ENCODE results near the gene NUP58. TPM values are rescaled to one million over a fixed set of nuclear protein-coding genes. Genes with fewer than 3 reads are reported as not detected.

The NUP58 gene
- total and polyA plus RNA-seq, 9 of the 15 experiments (the other 6 are each of a cell fraction or from before 2014, with no cell fraction given): 12.5 to 98.0 (median 42.6) TPM

- H2AFZ ChIP-seq (ENCODE audit: low read depth, low read length): peak overlapping the region; percentile 35; the same call in 1 of the 2 replicates
Measured at GRCh38 chr13:25302121-25302520, 696 bp downstream of the NUP58 start.

DNA sequence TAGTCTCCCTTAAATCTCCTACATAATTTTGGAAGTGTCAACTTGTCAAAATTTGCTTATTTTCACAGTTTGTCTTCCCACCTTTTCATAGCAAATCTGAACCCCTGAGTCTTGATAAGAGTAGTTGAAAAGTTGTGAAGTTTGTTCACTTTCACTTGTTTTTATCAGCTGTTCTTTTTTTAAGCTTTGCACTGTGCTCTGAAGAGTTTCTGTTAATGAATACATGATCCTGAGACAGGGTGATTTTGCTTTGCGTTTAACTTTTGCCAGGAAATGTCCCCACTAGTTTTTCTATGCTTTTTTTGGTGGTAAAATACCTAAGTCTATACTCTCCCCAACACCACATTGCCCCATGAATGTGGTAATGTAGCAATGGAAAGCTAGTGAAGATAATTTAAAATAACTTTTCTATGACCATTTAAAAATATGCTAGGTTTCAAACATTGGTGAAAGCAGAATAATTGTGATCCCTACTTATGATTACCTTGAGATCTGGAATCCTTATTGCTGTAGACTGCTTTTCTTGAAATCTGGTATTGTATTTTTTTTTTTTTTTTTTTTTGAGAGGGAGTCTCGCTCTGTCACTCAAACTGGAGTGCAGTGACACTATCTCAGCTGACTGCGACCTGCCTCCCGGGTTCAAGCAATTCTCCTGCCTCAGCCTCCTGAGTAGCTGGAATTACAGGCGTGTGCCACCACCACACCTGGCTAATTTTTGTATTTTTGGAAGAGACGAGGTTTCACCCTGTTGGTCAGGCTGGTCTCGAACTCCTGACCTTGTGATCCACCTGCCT is 5.4 kb downstream of the NUP58 start:
- Histone ChIP-seq H3K9me1 (ENCODE audit: control insufficient read depth, insufficient read depth, low read length) (no peaks in the 10 kb centered on the region), H2AFZ (ENCODE audit: low read depth, low read length) (no peak overlapping the region), H3K9me3 (replicated peaks; ENCODE audit: control insufficient read depth, insufficient read depth, low read depth, low read length) (no peaks in the 10 kb centered on the region; the same call in 1 of the 2 replicates), H3K79me2 (ENCODE audit: control insufficient read depth, insufficient read depth, low read length) (peaks cover 70% of the 10 kb centered on the region), H3K4me2 (ENCODE audit: insufficient read depth, low read length) (no peak overlapping the region), H3K4me3 (no peak overlapping the region), H3K4me1 (replicated peaks in 1 of 2; ENCODE audit: control insufficient read depth in 2 of 2, insufficient read depth in 2 of 2, low read length in 2 of 2) (no peaks in the 10 kb centered on the region; a peak in 1 of 5 replicates), H3K9ac (ENCODE audit: insufficient read depth in 1 of 2, low read depth in 2 of 2, low read length in 2 of 2) (no peak overlapping the region), H3K27me3 (ENCODE audit: control insufficient read depth in 2 of 2, insufficient read depth in 2 of 2, low read length in 2 of 2) (no peaks in the 10 kb centered on the region), H4K20me1 (replicated peaks; ENCODE audit: control insufficient read depth, insufficient read depth, low read length) (0 out of 2 replicates have a peak, but pooled peaks cover 5% of the 10 kb centered on the region), H3K27ac (ENCODE audit: extremely low read depth, low read depth, low read length) (no peak overlapping the region), H3K36me3 (ENCODE audit: control insufficient read depth, insufficient read depth, low read length) (peaks cover 79% of the 10 kb centered on the region)
- intact Hi-C loops (cut with micrococcal nuclease) (loop anchor here (10.0 kb wide), 1 partner anchor 68 kb away; the partner anchor contains the start of gene ATP8A2), in situ Hi-C loops (cut with MboI) (no loop called here)
- POLR2A ChIA-PET: no interaction called here
- TF ChIP-seq, protein P1, sequence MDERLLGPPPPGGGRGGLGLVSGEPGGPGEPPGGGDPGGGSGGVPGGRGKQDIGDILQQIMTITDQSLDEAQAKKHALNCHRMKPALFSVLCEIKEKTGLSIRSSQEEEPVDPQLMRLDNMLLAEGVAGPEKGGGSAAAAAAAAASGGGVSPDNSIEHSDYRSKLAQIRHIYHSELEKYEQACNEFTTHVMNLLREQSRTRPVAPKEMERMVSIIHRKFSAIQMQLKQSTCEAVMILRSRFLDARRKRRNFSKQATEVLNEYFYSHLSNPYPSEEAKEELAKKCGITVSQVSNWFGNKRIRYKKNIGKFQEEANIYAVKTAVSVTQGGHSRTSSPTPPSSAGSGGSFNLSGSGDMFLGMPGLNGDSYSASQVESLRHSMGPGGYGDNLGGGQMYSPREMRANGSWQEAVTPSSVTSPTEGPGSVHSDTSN (CRISPR knock-in tag; IDR thresholded peaks at IDR 0.05; ENCODE audit: low read depth): no peak
- TF ChIP-seq, protein P1 (tag; conservative IDR thresholded peaks at IDR 0.05; ENCODE audit: low read depth): 0 out of 2 replicates have a peak, but pooled peaks have one; percentile 17
- no peak for TF ChIP-seq HNRNPH1 (optimal IDR thresholded peaks at IDR 0.05; ENCODE audit: low read depth, low read length)
- TF ChIP-seq, protein P2, sequence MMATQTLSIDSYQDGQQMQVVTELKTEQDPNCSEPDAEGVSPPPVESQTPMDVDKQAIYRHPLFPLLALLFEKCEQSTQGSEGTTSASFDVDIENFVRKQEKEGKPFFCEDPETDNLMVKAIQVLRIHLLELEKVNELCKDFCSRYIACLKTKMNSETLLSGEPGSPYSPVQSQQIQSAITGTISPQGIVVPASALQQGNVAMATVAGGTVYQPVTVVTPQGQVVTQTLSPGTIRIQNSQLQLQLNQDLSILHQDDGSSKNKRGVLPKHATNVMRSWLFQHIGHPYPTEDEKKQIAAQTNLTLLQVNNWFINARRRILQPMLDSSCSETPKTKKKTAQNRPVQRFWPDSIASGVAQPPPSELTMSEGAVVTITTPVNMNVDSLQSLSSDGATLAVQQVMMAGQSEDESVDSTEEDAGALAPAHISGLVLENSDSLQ (IDR thresholded peaks at IDR 0.05): peak; percentile 67
- FAIRE-seq (no peak), ATAC-seq (no peak), DNase-seq (ENCODE audit: extremely low read depth in 1 of 4, low spot score in 3 of 4) (no peak)
- WGBS (ENCODE audit: insufficient coverage, low coverage, missing lambda C conversion rate): 70% methylated on average over 5 of the region's 7 CpGs
- no TSS peak for BruUV-seq (replicated peaks)
- CTCF ChIA-PET (ENCODE audit: low intra/inter-chr PET ratio): no interaction called here

More at GRCh38 chr13:25302121-25302520, 696 bp downstream of the NUP58 start:
- FAIRE-seq (no peak), DNase-seq (ENCODE audit: extremely low read depth in 1 of 4, low spot score in 3 of 4) (no peak), ATAC-seq (no peak)
- Histone ChIP-seq H3K9me3 (replicated peaks; ENCODE audit: control insufficient read depth, insufficient read depth, low read depth, low read length) (peaks cover 4% of the 10 kb centered on the region; the same call in 1 of the 2 replicates), H3K27me3 (ENCODE audit: control insufficient read depth in 2 of 2, insufficient read depth in 2 of 2, low read length in 2 of 2) (no peaks in the 10 kb centered on the region), H3K27ac (ENCODE audit: extremely low read depth, low read depth, low read length) (peak overlapping the region; percentile 93), H3K36me3 (ENCODE audit: control insufficient read depth, insufficient read depth, low read length) (peaks cover 37% of the 10 kb centered on the region), H3K79me2 (ENCODE audit: control insufficient read depth, insufficient read depth, low read length) (peaks cover 59% of the 10 kb centered on the region), H3K4me2 (ENCODE audit: insufficient read depth, low read length) (peak overlapping the region; percentile 86), H3K4me3 (peak overlapping the region; percentile 79), H4K20me1 (replicated peaks; ENCODE audit: control insufficient read depth, insufficient read depth, low read length) (0 out of 2 replicates have a peak, but pooled peaks cover 5% of the 10 kb centered on the region), H3K4me1 (replicated peaks in 1 of 2; ENCODE audit: control insufficient read depth in 2 of 2, insufficient read depth in 2 of 2, low read length in 2 of 2) (peaks cover 0 to 6% of the 10 kb centered on the region in 2 experiments; a peak in 3 of 5 replicates), H3K9ac (ENCODE audit: insufficient read depth in 1 of 2, low read depth in 2 of 2, low read length in 2 of 2) (peak overlapping the region; percentile 75 to 94), H3K9me1 (ENCODE audit: control insufficient read depth, insufficient read depth, low read length) (no peaks in the 10 kb centered on the region)
- TSS peak; percentile 60 for BruUV-seq (replicated peaks)
- in situ Hi-C loops (cut with MboI) (no loop called here), intact Hi-C loops (cut with micrococcal nuclease) (loop anchor here (10.0 kb wide), 1 partner anchor 73 kb away; the partner anchor contains the start of gene ATP8A2)
- TF ChIP-seq ZKSCAN8 (CRISPR knock-in tag; IDR thresholded peaks at IDR 0.05): no peak
- no peak for TF ChIP-seq GABPB2 (CRISPR knock-in tag; conservative IDR thresholded peaks at IDR 0.05)
- TF ChIP-seq CREBBP (IDR thresholded peaks at IDR 0.05; ENCODE audit: low read depth, low read length): no peak
- no peak for TF ChIP-seq TAF9B (IDR thresholded peaks at IDR 0.05; ENCODE audit: partially characterized antibody)
- no peak for TF ChIP-seq PCBP1 (IDR thresholded peaks at IDR 0.05; ENCODE audit: low read depth, low read length, poor library complexity, severe bottlenecking)
- TF ChIP-seq POLR2AphosphoS5 (IDR thresholded peaks at IDR 0.05; ENCODE audit: control insufficient read depth, insufficient read depth, low read depth, low read length): no peak
- WGBS (ENCODE audit: insufficient coverage, low coverage, missing lambda C conversion rate): 0% methylated on average over 6 of the region's 7 CpGs
- CTCF ChIA-PET (ENCODE audit: low intra/inter-chr PET ratio): no interaction called here
- POLR2A ChIA-PET: interaction anchor here (0.5 to 2.3 kb wide), 3 partner anchors 11 to 78 kb away, joined by 3 to 7 read pairs (median 3); no protein-coding TSS in a partner anchor
